HG02840 (cell line): ENCODE measurements around the gene ACTL7A.
A peak's percentile ranks its signal among the peaks of the same experiment; 100 is the strongest.
"Not testable (repeated sequence)": the region's sequence is repeated elsewhere in the genome, so short reads cannot be mapped to it uniquely, and the experiment has no call there.

Experiments used
- ATAC-seq: cut with Tn5 transposase; IDR thresholded peaks from one replicate; pipeline ENCODE4 v1.9.1; 2021; ENCODE audit warnings: mild to moderate bottlenecking, moderate library complexity, moderate number of reproducible peaks; ENCODE audit not compliant: unreplicated experiment, low FRiP score

The ACTL7A gene

GRCh38 chr9:108874058-108874788, 12.2 kb downstream of the ACTL7A start:
- ATAC-seq: no peak

GRCh38 chr9:108876425-108876824, 14.4 kb downstream of the ACTL7A start:
- no peak for ATAC-seq

DNA sequence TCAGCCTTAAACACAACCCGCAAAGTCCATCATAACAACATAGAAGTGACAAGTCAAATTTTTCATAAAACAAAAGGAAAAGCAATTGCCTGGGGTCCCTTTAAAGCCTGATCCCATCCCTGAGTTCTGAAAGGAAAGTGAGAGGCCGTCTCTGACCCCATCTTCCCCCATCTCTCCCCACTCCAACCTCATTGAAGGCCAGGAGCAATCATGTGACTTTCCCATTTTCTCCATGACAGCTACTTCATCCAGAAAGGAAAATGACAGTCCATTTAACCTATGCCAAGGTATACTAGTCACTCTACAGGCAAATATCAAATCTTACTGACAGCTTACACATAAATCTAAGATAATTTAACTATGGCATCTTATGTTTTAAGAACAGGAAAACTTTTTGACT, 15.5 kb downstream of the ACTL7A start:
- ATAC-seq: no peak

- ATAC-seq: no peak
Measured at GRCh38 chr9:108880738-108881316, 18.8 kb downstream of the ACTL7A start.

GRCh38 chr9:108882052-108882888, 20.2 kb downstream of the ACTL7A start:
- no peak for ATAC-seq

DNA sequence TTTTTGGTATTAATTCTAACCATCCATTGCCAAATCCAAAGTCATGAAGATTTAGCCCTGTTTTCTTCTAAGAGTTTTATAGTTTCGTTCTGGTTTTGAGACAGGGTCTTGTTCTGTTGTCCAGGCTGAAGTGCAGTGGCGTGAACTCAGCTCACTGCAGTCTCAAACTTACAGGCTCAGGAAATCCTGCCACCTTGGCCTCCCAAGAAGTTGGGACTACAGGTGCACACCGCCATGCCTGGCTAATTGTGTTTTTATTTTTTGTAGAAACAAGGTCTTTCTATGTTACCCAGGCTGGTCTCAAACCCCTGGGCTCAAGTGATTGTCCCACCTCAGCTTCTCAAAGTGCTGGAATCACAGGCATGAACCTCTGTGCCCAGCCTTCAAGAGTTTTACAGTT, 21.0 kb downstream of the ACTL7A start:
- no peak for ATAC-seq

- ATAC-seq: no peak
Measured at GRCh38 chr9:108884701-108885100, 22.6 kb downstream of the ACTL7A start.

GRCh38 chr9:108885643-108886348, 23.7 kb downstream of the ACTL7A start:
- ATAC-seq: peak; percentile 95

DNA sequence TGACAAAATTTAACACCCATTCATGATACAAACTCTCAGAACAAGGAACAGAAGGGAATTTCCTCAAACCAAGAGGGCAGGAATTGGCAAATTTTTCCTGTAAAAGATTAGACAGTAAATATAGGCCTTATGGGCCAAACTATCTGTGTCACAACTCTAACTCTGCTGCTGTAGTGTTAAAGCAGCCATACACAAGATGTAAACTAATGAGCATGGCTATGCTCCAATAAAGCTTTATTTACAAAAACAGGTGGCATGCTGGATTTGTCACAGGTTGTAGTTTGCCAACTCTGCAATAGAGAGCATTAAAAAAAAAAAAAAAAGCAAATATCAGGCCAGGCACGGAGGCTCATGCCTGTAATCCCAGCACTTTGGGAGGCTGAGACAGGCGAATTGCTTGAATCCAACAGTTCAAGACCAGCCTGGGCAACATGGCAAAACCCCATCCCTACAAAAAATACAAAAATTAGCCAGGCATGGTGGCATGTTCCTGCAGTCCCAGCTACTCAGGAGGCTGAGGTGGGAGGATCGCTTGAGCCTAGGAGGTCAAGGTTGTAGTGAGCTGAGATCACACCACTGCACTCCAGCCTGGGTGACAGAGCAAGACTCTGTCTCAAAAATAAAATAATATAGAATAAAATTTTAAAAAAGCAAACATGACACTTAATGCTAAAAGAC, 24.7 kb downstream of the ACTL7A start:
- not testable (repeated sequence) for ATAC-seq

GRCh38 chr9:108889649-108890067, 27.6 kb downstream of the ACTL7A start:
- no peak for ATAC-seq

DNA sequence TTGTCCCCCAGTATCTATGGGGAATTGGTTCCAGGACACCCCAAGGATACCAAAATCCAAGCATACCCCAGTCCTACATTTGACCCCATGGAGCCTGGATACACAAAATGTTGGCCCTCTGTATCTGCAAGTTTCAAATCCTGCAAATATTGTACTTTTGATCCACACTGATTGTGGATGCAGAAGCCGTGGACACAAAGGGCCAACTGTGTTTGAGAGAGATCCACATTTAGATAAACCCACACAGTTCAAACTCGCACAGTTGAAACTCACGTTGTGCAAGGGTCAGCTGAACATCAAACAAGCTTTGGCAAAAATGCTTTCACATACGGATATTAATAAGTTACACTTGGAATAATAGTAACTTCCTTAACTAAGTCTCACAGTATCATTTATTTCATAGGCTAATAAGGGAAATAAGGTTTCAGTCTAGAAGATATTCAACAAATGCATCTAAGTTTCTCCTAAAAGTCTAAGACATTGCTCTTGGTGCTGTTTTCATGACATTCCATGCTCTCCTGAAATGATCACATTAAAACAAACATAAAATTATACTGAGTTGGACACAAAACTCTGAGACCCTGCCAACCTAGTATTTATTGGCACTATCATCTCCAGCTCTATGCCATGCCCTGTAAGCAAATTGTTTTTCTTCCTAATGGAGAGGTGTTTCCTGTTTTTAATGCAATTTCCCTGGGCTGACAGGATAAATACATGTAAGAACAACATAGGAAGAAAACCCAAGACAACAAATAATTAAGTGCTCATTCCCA, 32.3 kb downstream of the ACTL7A start:
- no peak for ATAC-seq

GRCh38 chr9:108897324-108898096, 35.4 kb downstream of the ACTL7A start:
- no peak for ATAC-seq

DNA sequence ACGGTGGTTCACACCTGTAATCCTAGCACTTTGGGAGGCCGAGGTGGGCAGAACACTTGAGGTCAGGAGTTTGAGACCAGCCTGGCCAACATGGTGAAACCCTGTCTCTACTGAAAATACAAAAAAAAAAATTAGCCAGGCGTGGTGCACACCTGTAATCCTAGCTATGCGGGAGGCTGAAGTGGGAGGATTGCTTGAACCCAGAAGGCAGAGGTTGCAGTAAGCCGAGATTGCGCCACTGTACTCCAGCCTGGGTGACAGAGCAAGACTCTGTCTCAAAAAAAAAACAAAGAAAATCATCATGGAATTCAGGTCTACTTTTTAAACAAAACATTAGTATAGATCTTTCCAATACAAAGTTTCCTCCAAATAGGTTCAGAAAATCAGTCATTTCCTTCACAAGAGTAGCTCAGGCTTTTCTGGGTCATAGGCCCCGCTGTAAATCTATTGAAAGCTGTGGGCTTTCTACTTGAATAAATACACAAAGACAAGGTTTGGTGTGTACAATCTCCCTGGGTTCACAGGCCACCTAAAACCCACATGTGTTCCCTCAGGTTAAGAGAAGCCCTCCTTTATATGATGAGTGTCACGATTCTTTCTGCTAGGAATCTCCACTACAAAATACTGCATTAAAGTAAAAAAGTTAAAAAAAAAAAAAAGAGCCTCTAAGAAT, 37.1 kb downstream of the ACTL7A start:
- not testable (repeated sequence) for ATAC-seq

DNA sequence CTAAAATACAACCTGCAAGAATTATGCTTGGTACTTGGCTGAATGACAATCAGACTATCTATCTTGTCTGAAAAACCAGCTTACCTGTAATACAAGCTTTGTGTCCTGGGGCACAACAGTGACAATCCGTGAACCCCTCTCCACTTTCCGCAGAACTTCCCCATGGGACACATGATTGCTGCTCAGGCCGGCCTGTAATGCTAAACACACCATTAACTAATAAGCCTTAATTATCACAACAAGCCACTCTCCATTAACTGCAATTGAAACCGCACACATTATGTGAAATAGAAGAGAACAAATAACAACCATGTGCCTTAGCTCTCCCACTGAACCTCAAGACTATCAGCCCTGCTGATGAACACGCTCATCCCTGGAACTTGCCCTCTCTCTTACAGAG, 38.1 kb downstream of the ACTL7A start:
- ATAC-seq: no peak

GRCh38 chr9:108903420-108904103, 41.5 kb downstream of the ACTL7A start:
- ATAC-seq: no peak

- ATAC-seq: no peak
Measured at GRCh38 chr9:108904161-108904560, 42.1 kb downstream of the ACTL7A start.

- ATAC-seq: no peak
Measured at GRCh38 chr9:108905494-108905893, 43.4 kb downstream of the ACTL7A start.

GRCh38 chr9:108910402-108910801, 48.3 kb downstream of the ACTL7A start:
- no peak for ATAC-seq
